HEK293 (cell line): Measurements from ENCODE around the gene HSPH1.

Experiments
- AEBP2 ChIP-seq: fragments of 450-650 bp; formaldehyde crosslinking; IDR thresholded peaks from 2 replicates; pipeline ENCODE4 v1.5.1; 2016; ENCODE audit warnings: missing biosample characterization, missing genetic modification characterization, borderline replicate concordance
- CTCF ChIP-seq: fragments of 450-650 bp; formaldehyde crosslinking; IDR thresholded peaks from 2 replicates; pipeline ENCODE4 v1.5.1; 2016; ENCODE audit warnings: missing biosample characterization, missing genetic modification characterization
- GFI1B ChIP-seq: fragments of 450-650 bp; formaldehyde crosslinking; IDR thresholded peaks from 2 replicates; pipeline ENCODE4 v1.5.1; 2016; ENCODE audit warnings: missing biosample characterization, missing genetic modification characterization
- TSHZ1 ChIP-seq: fragments of 450-650 bp; formaldehyde crosslinking; IDR thresholded peaks from 2 replicates; pipeline ENCODE4 v1.5.1; 2016; ENCODE audit warnings: missing biosample characterization, missing genetic modification characterization, borderline replicate concordance
- ZBTB21 ChIP-seq: fragments of 450-650 bp; formaldehyde crosslinking; IDR thresholded peaks from 2 replicates; pipeline ENCODE4 v1.5.1; 2017; ENCODE audit warnings: missing biosample characterization, missing genetic modification characterization
- ZNF121 ChIP-seq: fragments of 450-650 bp; formaldehyde crosslinking; IDR thresholded peaks from 2 replicates; pipeline ENCODE4 v1.5.1; 2016; ENCODE audit warnings: missing biosample characterization, missing genetic modification characterization
- ZNF510 ChIP-seq: fragments of 450-650 bp; formaldehyde crosslinking; IDR thresholded peaks from 2 replicates; pipeline ENCODE4 v1.5.1; 2018; ENCODE audit warnings: mild to moderate bottlenecking, missing genetic modification characterization, missing biosample characterization; ENCODE audit not compliant: insufficient replicate concordance
- ZNF549 ChIP-seq: fragments of 450-650 bp; IDR thresholded peaks from 2 replicates; pipeline ENCODE4 v1.5.1; 2018; ENCODE audit warnings: missing biosample characterization, missing genetic modification characterization, mild to moderate bottlenecking, inconsistent platforms, moderate library complexity

- TF ChIP-seq ZNF121 (tag by site-specific recombination): no peak
- TF ChIP-seq GFI1B (tag by site-specific recombination): no peak
- TF ChIP-seq AEBP2 (tag by site-specific recombination): no peak
- no peak for TF ChIP-seq ZBTB21
- TF ChIP-seq CTCF (tag by site-specific recombination): no peak
- TF ChIP-seq TSHZ1 (tag by site-specific recombination): no peak
- no peak for TF ChIP-seq ZNF510 (tag by site-specific recombination)
- no peak for TF ChIP-seq ZNF549 (tag by site-specific recombination)
Measured at GRCh38 chr13:31090961-31091624, 70.6 kb downstream of the HSPH1 start.
